ENCODE measurements around the gene PRKCSH. TPM values are rescaled to one million over a fixed set of nuclear protein-coding genes. Genes with fewer than 3 reads are reported as not detected.

Gene PRKCSH
- total and polyA plus RNA-seq, 2 experiments from 2014 or later: 85.3 to 130 TPM

- Histone ChIP-seq H4K20me1 (replicated peaks; ENCODE audit: insufficient read depth) (no peaks in the 10 kb centered on the region), H2AFZ (no peak overlapping the region), H3K4me1 (ENCODE audit: insufficient read depth) (peaks cover 11% of the 10 kb centered on the region; the same call in 1 of the 2 replicates), H3K36me3 (ENCODE audit: insufficient read depth) (no peaks in the 10 kb centered on the region), H3K9me2 (ENCODE audit: insufficient read depth) (no peaks in the 10 kb centered on the region), H3F3A (replicated peaks; ENCODE audit: low read depth) (0 out of 2 replicates have a peak, but pooled peaks cover 5% of the 10 kb centered on the region), H3K27me3 (ENCODE audit: insufficient read depth) (no peaks in the 10 kb centered on the region), H3K4me2 (0 out of 2 replicates have a peak overlapping the region, but pooled peaks have one; percentile 68), H3K27ac (ENCODE audit: low read depth) (no peak overlapping the region), H3K4me3 (no peak overlapping the region; the same call in 1 of the 2 replicates), H3K79me2 (replicated peaks; ENCODE audit: insufficient read depth) (no peaks in the 10 kb centered on the region)
- TF ChIP-seq REST (IDR thresholded peaks at IDR 0.05; ENCODE audit: unreplicated experiment) (no peak), ZNF331 (CRISPR knock-in tag; IDR thresholded peaks at IDR 0.05; ENCODE audit: low read depth) (no peak), CREB1 (CRISPR knock-in tag; IDR thresholded peaks at IDR 0.05; ENCODE audit: low read depth) (no peak), CTCF (conservative IDR thresholded peaks at IDR 0.05; ENCODE audit: low read depth in 2 of 2) (no peak), JUNB (IDR thresholded peaks at IDR 0.05; ENCODE audit: unreplicated experiment) (no peak), STAT1 (IDR thresholded peaks at IDR 0.05; ENCODE audit: unreplicated experiment) (no peak), ZNF114 (CRISPR knock-in tag; IDR thresholded peaks at IDR 0.05) (no peak), ZNF462 (CRISPR knock-in tag; IDR thresholded peaks at IDR 0.05) (no peak), POLR2AphosphoS5 (IDR thresholded peaks at IDR 0.05; ENCODE audit: low read depth) (no peak), NANOG (IDR thresholded peaks at IDR 0.05; ENCODE audit: borderline replicate concordance) (no peak), EZH2 (IDR thresholded peaks at IDR 0.05; ENCODE audit: low read depth, unreplicated experiment) (no peak), EZH2phosphoT487 (IDR thresholded peaks at IDR 0.05; ENCODE audit: unreplicated experiment) (no peak)
- TF ChIP-seq, protein P1, sequence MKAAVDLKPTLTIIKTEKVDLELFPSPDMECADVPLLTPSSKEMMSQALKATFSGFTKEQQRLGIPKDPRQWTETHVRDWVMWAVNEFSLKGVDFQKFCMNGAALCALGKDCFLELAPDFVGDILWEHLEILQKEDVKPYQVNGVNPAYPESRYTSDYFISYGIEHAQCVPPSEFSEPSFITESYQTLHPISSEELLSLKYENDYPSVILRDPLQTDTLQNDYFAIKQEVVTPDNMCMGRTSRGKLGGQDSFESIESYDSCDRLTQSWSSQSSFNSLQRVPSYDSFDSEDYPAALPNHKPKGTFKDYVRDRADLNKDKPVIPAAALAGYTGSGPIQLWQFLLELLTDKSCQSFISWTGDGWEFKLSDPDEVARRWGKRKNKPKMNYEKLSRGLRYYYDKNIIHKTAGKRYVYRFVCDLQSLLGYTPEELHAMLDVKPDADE (IDR thresholded peaks at IDR 0.05): no peak
- no peak overlapping the region for H3K4me3 Mint-ChIP-seq
- H3K9me3 Mint-ChIP-seq: no peaks in the 10 kb centered on the region
- peaks cover 5% of the 10 kb centered on the region for H3K27me3 Mint-ChIP-seq (ENCODE audit: insufficient read depth, low read depth, poor library complexity)
- ATAC-seq: peak; percentile 73
- no peak overlapping the region for H3K27ac Mint-ChIP-seq
- peak; percentile 65 for DNase-seq (ENCODE audit: low spot score)
- peaks cover 9% of the 10 kb centered on the region; the same call in 2 of the 3 replicates for H3K4me1 Mint-ChIP-seq
- H3K36me3 Mint-ChIP-seq (ENCODE audit: low read depth): no peaks in the 10 kb centered on the region
Measured at GRCh38 chr19:11465600-11465999, 30.2 kb downstream of the PRKCSH start.

All from GM23338 (cell line).